Hematopoietic multipotent progenitor cell treated with erythropoietin and hydrocortisone succinate and interleukin-3 and kit ligand, for 6 days (in vitro differentiated cells): ENCODE measurements around the gene TRPM5.
A peak's percentile ranks its signal among the peaks of the same experiment; 100 is the strongest.

Source experiments
- DNase-seq: peaks from one replicate; pipeline ENCODE4 v3.0.0-alpha.2; 2015

TRPM5 gene

DNA sequence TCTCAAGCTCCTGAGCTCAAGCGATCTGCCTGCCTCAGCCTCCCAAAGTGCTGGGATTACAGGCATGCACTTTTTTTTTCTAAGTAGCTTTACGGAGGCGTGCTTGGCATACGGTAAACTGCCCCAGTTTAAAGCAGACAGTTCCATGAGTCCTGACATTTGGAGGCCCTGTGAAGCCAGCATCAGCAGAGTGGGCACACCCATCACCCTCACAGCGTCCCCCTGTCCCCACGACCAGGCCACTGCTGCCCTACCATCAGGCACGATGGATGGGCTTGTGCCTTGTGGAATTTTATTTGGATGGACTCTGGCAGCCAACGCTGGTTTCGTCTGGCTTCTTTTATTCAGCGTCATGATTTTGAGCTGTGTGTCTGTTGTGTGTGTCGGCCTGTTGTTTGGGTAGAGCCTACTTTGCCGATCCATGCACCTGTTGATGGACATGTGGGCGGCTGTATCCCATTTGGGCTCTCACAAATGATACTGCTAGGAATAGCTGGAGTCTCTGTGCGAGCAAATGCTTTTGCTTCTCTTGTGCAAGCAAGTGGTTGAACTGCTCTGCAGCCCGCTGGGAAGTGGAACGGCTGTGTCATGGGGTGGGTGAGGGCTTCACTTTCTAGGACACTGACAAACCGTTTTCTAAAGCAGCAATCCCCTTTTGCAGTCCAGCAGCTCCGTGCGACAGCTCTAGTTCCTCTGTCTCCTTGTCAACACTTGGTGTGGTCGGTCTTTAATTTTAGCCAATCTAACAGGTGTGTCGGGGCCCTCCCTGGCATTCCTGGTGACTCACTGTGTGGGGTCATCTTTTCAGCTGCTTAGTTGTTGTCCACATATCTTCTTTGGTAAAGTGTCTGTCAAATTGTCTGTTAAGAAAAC lies 24.3 kb upstream of the TRPM5 start:
- no peak for DNase-seq

DNA sequence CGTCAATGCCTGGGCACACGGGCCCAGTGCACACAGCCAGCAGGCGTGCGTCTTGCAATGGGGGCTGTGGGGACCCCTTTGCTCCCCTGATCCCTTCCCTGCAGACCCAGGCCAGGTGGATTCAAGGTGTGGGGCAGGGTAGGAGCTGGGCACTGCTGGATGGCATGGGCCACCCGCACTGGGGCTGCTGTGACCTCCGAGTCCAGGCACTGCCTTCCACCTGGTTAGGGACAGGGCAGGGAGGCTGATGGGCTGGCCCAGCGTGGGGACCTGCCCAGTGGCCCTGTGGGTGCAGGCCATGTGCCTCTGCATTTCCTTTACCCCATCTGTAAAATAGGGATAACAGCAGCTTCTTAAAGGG lies 23.4 kb upstream of the TRPM5 start:
- DNase-seq: no peak

DNA sequence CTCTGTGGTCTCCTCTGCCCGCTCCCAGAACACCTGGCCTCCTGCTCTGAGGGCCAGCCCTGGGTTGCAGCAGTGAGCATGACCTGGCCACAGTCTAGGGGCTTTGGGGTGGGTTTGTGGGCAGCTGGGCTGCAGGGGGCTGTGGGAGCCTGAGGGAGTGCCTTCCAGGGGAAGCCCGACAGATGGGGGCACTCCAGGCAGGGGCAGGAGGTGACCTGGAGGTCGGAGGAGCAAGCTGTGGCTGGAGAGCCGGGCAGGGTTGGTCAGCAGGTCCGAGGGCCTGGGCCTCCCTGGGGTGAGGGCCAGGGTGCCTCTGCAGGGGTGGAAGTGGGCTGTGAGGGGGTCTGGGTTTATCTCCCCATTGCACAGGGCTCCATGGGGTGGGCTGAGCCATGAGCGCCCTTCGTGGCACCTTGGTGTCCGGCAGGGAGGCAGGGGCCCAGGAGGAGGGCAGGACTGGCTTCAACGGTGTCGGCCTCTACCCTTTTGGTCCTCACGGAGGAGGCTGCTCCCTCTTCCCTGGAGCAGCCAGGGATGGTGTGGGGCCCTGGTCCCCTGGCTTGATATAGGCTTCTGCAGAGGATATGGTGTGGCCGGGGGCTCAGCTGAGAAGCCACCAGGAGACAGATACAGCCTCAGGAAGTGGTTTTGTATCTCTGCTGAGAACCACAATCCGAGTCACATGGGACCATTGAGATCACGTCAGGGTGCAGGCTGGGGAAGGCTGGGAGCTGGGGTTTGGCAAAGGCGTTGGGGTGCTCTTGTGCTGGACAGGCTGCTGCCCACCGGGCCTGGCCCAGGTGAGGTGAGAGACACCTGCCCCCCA lies 22.8 kb upstream of the TRPM5 start:
- peak; percentile 84 for DNase-seq

DNA sequence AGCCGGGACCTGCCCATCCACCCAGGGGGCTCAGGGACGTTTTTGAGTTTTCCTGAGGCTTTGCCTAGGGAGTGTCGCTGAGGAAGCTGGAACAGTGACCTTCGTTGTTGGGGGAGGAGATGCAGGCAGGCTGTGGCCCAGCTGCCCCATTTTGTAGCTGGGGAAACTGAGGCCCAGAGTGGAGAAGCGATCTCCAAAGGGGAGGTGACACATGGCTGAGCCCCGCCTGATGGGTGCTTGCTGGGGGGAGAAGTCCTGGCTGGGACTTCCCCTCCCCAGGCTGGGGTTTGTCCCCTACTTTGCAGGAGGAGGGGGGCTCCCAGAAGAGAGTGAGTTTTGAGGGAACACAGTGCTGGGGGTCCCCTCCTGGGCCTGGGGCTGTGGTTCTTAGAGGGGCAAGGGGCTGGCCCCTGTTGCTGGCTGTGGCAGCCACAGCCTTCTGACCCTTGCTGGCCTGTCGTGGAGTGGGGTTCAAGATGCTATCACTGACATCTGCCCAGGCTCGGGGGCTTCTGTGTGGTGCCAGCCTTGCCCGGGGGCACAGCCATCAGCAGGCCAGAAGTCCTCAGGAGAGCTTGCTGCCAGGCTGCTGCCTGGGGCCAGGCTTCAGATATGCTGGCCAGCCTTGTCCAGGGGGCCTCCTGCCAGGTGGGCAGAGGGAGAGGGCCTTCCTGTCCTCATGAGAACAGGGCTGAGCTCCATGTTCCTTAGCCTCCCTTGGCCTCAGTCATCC lies 21.9 kb upstream of the TRPM5 start:
- no peak for DNase-seq

DNA sequence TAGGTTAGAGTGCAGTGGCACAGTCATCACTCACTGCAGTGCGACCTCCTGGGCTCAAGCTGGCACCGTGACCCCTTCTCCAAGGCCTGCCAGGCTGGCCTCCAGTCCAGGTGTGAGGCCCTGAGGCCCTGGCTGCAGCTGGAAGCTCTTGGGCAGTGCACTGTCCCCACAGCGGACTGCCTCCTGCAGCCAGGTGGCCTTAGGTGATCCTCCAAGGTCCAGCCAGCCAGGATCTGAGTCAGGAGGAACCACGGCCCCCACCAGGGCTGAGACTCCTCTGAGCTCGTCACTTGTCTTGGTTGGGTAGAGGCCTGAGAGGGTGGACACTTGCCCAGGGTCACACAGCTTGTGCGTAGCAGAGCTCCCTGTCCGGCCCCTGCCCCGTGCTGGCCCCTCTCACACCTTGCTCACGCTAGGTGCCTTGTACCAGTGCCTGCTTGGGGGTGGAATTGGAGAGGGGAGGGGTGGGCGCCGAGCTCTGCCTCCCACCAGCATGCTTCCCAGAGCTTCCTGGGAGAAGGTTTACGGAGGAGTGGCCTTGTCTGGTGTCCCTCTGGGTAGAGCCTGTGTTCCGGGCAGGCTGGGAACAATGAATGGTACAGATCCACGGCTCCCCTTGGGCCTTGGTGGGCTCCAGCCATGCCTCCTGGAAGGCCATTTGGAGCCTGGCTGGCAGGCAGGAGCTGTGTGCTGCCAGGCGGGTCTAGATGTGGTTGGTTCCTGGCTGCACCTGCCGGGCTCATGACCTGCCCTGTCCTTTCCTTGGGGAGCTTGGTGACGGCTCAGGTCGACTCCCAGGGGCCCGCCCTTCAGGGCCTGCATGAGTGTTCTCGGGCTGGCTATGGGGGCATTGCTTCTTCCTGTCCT lies 21.1 kb upstream of the TRPM5 start:
- no peak for DNase-seq

DNA sequence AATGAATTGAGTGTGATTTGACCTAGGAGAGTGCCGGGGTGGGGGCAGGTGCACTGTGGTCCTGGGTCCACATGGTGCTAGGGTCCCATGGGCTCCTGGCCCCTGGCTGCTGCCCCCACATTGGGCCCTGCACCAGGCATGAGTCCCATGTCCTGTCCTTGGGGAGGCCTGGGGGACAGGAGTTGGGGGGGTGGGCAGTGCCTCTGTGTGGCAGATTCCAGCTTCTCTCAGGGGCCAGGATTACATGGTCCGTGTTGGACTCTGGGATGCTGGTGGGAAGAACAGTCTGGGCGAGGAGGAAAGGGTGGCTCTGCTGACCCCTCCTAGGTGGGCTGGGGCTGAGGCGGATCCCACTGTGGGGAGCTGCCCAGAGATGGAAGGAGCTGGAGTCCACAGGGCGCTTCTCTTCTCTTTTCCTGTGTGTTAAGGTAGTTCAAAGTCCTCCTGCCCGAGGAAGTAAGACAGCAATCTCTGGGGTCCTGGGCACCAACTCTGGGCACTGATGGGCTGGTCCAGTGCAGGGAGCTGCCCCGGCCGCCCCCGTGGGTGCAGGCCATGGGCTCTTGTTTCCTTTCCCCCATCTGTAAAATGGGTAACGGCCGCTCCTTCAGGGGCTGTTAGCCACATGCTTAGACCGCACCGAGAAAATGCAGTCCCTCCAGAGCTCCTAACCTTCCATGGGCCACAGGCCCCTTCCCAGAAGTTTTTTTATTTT lies 20.3 kb upstream of the TRPM5 start:
- DNase-seq: no peak

DNA sequence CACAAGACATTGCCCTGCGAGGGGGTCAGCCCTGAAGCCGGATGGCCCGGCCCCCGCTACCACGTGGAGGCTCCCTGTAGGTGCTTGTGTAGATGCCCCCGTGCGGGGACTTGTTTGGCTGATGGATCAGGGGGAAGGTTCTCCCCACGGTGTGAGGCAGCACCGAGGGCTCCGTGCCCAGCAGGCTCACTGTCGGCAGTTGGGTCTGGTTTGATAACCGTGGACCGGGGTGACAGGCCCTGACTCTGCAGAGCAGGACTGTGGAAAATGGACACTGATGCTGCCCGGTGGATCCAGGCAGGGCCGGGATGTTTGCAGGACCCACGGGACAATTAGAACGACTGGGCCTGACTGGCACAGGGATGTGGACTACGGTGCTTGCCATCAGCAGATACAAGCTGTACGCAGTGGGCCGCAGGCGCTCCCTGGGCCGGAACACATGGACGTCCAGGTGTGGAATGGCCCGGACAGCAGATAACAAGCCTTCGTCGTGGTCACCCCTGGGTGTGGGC lies 19.5 kb upstream of the TRPM5 start:
- no peak for DNase-seq

DNA sequence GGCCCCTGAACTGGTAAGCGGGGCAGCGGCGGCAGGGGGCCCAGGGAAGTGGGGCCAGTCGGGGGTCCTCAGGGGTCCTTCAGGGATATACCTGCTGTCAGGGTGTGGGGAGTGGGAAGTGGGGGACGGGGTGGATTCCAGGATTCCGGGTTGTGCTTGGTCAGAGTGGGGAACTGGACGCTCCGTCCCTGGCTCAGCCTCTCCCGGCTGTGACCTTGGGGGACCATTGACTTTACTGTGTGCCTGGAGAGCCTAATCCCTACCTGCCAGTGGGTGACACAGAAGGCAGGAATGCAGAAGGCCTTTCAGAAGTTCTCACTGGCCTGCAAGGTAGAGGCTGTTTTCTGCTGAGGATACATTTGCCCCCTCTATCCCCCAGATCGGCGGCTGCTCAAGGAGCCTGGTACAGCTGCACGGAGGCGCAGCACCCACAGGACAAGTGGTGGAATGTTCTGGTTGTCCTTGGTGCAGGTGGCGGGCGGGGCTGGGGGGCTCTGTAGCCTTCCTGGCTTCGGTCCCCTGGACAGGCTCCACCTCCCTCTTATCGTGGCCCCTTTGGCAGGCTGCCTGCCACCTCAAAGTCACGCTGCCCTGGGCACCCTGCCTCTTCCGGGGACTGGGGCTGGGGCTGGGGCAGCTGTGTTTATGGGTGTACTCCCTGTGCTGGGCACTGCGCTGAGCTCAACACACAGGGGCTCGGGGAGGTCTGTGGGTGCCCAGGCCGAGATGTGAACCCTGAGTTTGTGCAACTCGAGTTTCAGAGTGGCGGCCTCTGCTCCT lies 18.9 kb upstream of the TRPM5 start:
- peak; percentile 85 for DNase-seq

DNA sequence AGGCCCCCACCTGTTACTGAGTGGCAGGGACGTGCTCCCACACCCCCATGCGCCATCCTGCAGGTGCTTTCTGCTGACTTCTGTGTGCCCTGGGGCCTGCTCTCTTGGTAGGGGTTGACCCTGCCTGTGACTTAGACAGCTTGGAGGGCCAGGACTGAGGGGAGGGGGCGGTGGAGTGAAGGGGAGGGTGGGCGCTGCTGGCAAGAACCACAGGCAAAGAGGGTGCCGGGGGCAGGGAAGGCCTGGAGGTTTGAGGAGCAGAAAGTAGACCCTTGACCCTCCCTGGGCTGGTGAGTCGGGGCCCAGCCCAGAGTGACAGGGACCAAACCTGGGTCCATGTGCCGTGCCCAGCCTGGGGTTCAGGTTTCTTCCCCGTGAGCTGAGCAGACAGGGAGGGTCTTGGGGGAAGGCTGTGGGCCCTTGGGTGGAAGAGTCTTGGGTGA lies 18.2 kb upstream of the TRPM5 start:
- DNase-seq: no peak

DNA sequence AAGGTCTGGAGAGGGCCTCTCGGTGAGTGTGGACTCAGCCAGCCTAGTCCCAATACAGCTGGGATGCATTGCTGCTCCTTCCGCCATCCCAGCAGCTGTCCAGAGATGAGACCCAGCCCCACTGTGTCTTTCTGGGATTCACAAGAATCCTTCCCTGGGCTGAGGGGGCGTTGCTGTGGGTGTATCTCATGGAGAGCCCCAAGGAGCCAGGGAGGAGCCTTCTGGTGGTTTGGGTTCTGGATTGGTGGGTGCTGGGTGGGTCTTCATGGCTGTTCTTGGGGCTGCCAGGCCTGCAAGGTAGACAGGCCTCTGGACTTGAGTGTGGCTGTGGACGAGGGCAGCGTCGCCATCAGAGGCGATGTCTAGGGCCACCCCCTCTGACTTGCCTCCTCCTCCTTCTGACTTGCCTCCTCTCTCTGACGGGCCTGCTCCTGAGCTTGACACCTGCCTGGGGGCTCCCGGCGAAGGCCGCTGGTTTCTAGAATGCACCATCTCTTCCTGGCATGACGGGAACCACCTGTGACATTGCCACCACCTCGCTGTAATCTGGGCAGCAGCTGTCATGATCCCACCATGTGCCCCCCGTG lies 17.7 kb upstream of the TRPM5 start:
- no peak for DNase-seq

DNA sequence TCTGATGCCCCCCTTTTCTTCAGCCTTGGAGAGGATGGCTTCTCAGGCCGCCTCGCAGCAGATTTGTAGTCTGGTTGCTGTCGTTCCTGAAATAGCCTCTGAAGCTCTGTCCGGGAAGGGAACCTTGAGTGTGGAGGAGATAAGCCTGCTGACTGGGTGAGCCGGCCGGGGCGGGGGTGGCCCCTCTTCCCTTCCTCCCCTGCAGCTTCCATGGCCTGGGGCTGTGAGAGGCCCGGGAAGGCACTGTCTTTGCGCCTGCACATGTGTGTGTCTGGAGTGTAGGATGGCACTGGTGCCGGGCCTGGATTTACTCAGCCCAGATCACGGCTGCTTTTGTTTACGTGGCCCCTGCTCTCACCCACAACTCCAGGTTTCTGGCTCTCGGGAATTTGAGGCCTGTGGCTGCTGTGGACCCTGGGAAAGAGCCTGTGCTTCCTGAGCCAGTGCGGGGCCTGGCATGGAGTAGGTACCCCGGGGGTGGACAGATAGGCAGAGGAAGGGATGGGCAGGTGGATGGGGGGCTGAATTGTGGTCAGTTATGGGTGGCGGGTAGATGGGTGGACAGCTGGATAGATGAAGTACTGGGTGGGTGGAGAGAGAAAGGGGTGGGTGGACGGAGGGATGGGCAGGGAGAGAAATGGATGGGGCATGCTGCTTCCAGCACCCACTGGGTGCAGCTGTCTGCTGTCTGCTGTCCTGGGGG lies 17.1 kb upstream of the TRPM5 start:
- no peak for DNase-seq

DNA sequence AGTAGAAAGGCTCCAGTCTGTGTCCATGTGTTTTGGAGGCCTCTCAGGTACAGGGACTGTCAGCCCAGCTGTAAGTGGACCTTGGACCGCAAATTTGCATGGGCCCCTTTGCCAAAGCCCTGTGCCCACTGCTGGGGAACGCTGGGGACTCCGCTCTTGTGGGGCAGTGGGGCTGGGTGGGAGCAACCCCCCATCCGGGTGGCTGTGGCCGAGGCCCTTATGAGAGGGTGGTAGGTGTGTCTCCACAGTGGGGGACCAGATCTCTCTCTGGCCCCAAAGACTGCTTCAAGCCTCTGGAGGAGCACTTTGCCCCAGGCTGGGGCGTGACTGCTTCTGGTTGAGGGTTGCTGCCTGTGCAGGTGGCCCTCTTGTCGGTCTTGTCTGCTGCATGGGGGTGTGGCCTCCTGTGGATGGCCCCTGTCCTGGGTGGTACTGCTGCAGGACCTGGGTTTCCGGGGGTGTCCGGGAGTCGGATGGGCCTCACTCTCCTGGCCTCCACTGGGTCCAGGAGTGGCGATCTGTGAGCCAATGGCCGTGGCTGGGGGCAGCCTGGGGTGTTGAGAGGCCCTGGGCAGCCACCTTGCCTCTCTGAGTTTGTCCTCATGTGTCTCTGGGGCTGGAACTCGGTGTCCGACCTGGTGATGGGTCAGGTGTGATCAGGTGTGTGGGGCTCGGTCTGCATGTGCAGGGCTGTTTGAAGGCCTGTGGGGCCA lies 16.4 kb upstream of the TRPM5 start:
- DNase-seq: no peak

DNA sequence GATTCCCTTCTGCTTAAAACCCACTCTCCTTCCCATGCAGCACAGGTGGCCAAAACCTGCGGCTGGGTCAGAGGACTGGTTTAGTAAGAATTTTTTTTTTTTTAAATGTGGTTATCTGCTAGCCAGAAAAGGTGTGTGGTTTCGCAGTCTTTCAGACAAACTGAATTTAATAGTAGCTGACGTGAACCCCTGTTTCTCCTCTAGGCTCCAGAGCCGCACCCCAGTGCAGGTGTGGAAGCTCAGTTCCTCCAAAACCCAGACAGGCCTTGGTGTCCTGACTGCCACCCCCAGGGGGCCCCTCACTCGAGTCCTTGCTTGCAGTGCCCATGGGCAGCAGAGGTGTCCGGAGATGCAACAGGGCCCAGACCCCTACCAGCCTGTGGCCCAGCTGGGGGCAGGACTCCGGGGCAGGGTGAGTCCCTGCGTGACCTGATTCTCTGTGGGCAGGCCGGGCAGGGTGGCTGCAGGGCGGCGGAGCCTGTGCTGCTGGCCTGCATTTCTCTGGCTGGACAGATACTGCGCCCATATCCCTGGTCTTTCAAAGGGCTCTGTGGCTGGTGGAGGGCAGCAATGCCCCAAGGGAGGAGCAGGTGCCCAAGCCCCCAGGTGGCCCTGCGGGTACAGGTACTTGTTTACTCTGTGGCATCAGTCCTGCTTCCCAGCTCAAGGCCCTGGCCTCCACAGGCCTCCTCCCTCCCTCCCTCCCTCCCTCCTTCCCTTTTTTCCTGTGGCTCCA lies 15.7 kb upstream of the TRPM5 start:
- no peak for DNase-seq

DNA sequence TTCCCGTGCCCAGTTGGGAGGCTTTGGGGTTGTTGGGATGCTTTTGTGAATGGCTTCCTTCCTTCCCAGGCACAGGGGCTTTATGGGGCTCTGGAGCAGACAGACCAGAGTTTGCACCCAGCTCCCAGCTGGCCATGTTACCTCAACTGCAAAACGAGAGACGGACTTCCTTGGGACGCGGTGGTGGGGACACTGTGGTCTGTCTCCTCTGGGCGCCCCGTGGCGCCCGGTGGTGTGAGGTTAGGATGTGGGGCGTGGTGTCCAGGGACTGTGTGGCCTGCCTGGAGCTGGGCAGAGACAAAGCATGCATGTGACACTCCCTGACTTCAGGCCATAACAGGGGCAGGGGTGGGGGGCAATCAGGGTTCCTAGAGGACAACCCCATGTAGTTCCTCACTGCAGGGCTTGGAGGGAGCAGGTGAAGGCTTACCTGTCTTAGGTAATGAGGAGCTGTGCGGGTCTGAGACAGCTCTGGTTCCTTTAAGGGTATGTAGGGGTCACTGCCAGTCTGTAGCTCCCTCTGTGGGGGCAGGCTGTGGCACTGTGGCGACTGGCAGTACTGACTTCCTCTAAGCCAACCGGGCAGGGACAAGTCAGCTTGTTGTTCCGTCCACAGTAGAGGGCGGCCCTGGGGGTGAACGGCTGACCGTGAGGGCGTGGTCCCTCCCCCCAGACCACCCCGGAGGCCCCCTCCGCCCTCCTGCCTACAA lies 14.9 kb upstream of the TRPM5 start:
- DNase-seq: no peak

DNA sequence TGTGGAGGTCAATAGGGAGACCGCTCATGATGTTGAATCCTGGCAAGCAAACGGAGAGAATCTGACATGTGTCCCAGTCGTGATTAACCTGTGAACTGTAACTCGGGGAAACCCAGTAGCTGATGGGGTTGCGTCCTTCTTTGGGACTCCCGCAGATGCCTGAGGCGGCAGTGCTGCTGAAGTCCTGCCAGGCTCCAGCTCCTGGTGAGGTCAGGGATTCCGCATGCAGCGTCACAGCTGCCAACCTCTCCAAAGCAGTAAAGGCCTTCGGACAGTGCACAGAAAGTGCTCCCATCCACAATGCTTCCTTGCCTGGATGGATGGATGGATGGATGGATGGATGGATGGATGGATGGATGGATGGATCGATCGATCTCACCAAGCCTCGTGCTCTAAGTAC lies 14.0 kb upstream of the TRPM5 start:
- DNase-seq: no peak

DNA sequence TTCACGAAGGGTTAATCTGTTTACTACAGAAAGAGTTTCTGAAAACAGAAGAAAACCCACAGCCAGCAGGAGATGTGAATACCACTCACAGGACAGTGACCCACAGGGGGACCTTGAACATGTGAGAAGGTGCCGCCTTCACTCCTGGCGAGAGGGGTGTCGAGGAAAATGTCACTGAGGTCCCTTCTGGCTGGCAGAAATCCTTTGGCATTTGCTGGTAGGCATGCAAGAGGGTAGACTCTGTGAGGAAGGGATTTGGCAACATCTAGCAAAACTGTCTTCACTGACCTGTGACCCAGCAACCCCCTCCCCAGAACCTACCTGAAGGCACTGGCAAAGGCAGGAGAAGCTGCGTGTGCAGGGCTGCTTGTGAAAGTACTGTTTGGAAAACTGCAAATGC lies 9.1 kb upstream of the TRPM5 start:
- DNase-seq: no peak

DNA sequence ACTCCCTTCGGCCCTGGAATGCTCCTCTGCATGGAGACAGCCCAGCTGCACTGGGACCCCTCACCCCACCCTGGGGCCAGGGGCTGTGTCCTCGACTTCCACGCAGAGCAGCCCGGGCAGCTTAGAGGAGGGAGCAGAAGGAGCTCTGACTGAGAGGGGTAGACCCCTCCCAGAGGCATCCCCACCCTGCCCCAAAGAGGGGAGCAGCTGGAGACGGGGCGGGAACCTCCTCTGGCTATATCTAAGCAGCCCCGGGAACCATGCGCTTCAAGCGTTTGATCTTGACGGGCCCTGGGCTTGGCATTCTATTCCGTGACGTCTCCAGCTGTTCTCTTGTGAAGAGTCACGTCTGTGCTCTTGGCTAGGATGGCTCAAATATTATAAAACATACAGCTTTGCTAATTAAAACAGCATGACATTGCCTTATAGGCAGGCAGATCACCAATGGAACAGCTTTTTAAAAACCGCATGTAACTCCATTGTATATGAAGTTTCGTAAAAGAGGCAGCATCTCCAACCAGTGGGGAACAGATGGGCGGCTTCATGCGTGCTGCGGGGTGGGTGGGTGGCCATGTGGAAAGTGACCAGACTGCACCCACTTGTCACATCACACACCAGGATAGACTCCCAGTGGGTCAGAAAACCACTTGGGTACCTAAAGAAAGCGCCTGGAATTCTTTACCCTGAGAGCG lies 8.2 kb upstream of the TRPM5 start:
- no peak for DNase-seq
